SH-SY5Y (cell line): Measurements from ENCODE around the gene ZNRD2.

ENCODE experiments used
- GATA2 ChIP-seq: IDR thresholded peaks from 2 replicates; pipeline ENCODE4 v1.6.1; 2011; ENCODE audit warnings: mild to moderate bottlenecking, low read depth, low read length
- GATA3 ChIP-seq: IDR thresholded peaks from 2 replicates; pipeline ENCODE4 v1.6.1; 2011; ENCODE audit warnings: low read depth, mild to moderate bottlenecking, low read length, moderate library complexity

DNA sequence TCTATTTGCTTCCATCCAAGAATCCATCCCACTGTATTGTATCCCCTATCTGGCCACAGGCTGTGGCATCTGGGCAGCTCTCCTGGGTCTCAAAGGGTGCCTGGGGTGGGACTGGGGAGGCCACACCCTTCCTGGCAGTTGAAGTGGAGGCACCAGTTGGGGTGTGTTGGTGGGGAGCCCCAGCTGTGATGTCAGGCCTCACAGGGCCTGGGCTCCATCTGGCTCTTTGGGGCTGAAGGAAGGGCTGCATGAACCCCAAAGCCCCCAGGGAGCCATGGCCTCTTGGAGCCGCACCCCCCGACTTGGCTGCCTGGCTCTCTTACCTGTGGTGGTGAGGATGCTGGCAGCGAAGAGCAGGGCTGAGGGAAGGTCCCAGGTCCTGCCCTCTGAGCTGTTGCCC is 24.9 kb downstream of the ZNRD2 start:
- no peak for TF ChIP-seq GATA2
- no peak for TF ChIP-seq GATA3
